Bronchial epithelial cell (primary cell): Measurements from ENCODE around the gene CLDN15. TPM values are rescaled to one million over a fixed set of nuclear protein-coding genes. Genes with fewer than 3 reads are reported as not detected.
"Not testable (repeated sequence)": the region's sequence is repeated elsewhere in the genome, so short reads cannot be mapped to it uniquely, and the experiment has no call there.

ENCODE experiments used
- DNase-seq: peaks from one replicate; pipeline ENCODE4 v3.0.0-alpha.2; 2010; ENCODE audit warnings: low read depth
- FAIRE-seq: peaks from 2 replicates; lab custom pipeline; 2011; peaks lifted over from hg19 to GRCh38; lab: Jason Lieb, UNC
- H3K27me3 ChIP-seq: 2 replicates; pipeline ENCODE4 v1.5.1; 2011; ENCODE audit warnings: low read length; ENCODE audit not compliant: control insufficient read depth, insufficient read depth
- H3K36me3 ChIP-seq: 2 replicates; pipeline ENCODE4 v1.5.1; 2011; ENCODE audit warnings: low read length; ENCODE audit not compliant: control insufficient read depth, insufficient read depth
- H3K4me3 ChIP-seq: 2 replicates; pipeline ENCODE4 v1.5.1; 2011; ENCODE audit warnings: mild to moderate bottlenecking, low read depth, low read length, control low read depth
- CTCF ChIP-seq: IDR thresholded peaks from 2 replicates; pipeline ENCODE4 v1.5.1; 2011; ENCODE audit warnings: mild to moderate bottlenecking, moderate library complexity, low read length, control low read depth, inconsistent platforms; ENCODE audit not compliant: insufficient read depth, severe bottlenecking
- total RNA-seq: library from RNA; depleted of rRNA; stranded (reverse); fragments of >200 nt; gene quantifications from 2 replicates; pipeline ENCODE4 v1.2.1, GENCODE V29; 2014

The CLDN15 gene
- total RNA-seq, 1 donor from 2014 or later, result 2.1 TPM

GRCh38 chr7:101211501-101211900 is 26.1 kb downstream of the CLDN15 start:
- no peaks in the 10 kb centered on the region for H3K27me3 ChIP-seq
- TF ChIP-seq CTCF, result no peak
- DNase-seq (no peak), FAIRE-seq (no peak)
- H3K4me3 ChIP-seq, result no peak overlapping the region
- peaks cover 15% of the 10 kb centered on the region for H3K36me3 ChIP-seq

GRCh38 chr7:101210143-101210542 is 27.5 kb downstream of the CLDN15 start:
- no peak for DNase-seq
- no peak for TF ChIP-seq CTCF
- no peaks in the 10 kb centered on the region for H3K27me3 ChIP-seq
- peaks cover 15% of the 10 kb centered on the region for H3K36me3 ChIP-seq
- H3K4me3 ChIP-seq, result no peak overlapping the region
- no peak for FAIRE-seq

GRCh38 chr7:101208794-101209193 is 28.8 kb downstream of the CLDN15 start:
- Histone ChIP-seq H3K27me3 (no peaks in the 10 kb centered on the region), H3K36me3 (peaks cover 13% of the 10 kb centered on the region), H3K4me3 (no peak overlapping the region)
- DNase-seq, result no peak
- no peak for FAIRE-seq
- no peak for TF ChIP-seq CTCF

- DNase-seq (no peak), FAIRE-seq (no peak)
- TF ChIP-seq CTCF, result no peak
- H3K4me3 ChIP-seq, result no peak overlapping the region
- peaks cover 13% of the 10 kb centered on the region for H3K36me3 ChIP-seq
- H3K27me3 ChIP-seq, result peaks cover 6% of the 10 kb centered on the region
Observed at GRCh38 chr7:101207459-101207858, 30.1 kb downstream of the CLDN15 start.

GRCh38 chr7:101206665-101207042 is 30.9 kb downstream of the CLDN15 start:
- Histone ChIP-seq H3K36me3 (peaks cover 9% of the 10 kb centered on the region), H3K27me3 (peaks cover 10% of the 10 kb centered on the region), H3K4me3 (no peak overlapping the region)
- FAIRE-seq, result no peak
- no peak for TF ChIP-seq CTCF
- no peak for DNase-seq

GRCh38 chr7:101205901-101206664 is 31.5 kb downstream of the CLDN15 start:
- TF ChIP-seq CTCF, result no peak
- FAIRE-seq (no peak), DNase-seq (no peak)
- H3K4me3 ChIP-seq, result no peak overlapping the region
- peaks cover 11% of the 10 kb centered on the region for H3K27me3 ChIP-seq
- H3K36me3 ChIP-seq, result peaks cover 7% of the 10 kb centered on the region

GRCh38 chr7:101203740-101204738 is 33.6 kb downstream of the CLDN15 start:
- not testable (repeated sequence) for DNase-seq, H3K4me3 ChIP-seq, H3K36me3 ChIP-seq, FAIRE-seq
- peaks cover 15% of the 10 kb centered on the region for H3K27me3 ChIP-seq
